ENCODE results near the gene G6PD. TPM values are rescaled to one million over a fixed set of nuclear protein-coding genes. Genes with fewer than 3 reads are reported as not detected.

The G6PD gene
- total and polyA plus RNA-seq, 4 donors, result 1.9 to 23.6 (median 5.5) TPM

DNA sequence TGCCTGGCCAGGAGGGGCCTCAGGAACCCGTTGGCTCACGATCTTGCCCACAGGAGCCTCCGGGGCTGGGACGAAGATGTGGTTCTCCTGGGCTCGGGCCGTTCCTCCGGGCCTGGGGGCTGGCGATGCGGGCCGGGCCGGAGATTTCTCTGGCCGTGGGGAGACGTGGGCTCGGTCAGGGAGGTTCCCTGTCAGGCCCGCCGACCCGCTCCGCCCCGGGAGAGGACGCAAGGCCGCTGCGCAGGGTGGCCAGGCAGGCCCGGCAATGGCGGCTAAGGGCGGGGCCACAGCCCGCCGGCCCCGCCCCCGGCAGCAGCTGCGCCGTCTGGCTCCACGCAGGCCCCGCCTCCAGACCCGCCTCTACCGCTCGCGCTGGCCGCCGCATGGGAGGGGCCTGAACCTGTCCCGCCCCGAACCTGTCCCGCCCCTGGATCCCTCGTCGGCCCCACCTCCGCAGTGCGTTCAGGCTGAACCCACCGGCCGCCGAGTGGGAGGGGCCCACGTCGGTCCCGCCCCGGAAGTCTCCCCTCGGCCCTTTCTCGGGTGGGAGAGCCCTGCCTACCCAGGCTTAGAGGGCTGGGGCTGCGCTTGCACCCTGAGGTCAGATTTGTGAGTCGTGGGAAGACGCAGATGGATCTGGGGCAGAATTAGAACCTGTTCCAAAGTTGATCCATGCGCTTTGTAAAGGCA is 30.5 kb downstream of the G6PD start, which contains the start of gene FAM3A:
Gene FAM3A, minus strand, starts transcription at position 267 of the 690 bp plus-strand sequence. CDS start 460 bp downstream, outside the sequence.
- Histone ChIP-seq H3K4me1 (ENCODE audit: control insufficient read depth in 4 of 4, insufficient read depth in 4 of 4, low read length in 3 of 4) (peaks cover 4 to 32% (median 15%) of the 10 kb centered on the region in 4 donors), H3K9me3 (ENCODE audit: control insufficient read depth in 4 of 4, low read length in 3 of 4) (no peaks in the 10 kb centered on the region), H3K9ac (ENCODE audit: low read depth in 1 of 2, low read length in 2 of 2) (peak within 1 kb of the TSS; percentile 79 to 86), H3K27ac (ENCODE audit: low read depth in 1 of 2, low read length in 2 of 2) (peak within 1 kb of the TSS; percentile 91 to 94), H3K4me3 (ENCODE audit: low read depth in 1 of 3, low read length in 3 of 3) (peak within 1 kb of the TSS; percentile 67 to 75 (median 71)), H3K36me3 (ENCODE audit: control insufficient read depth in 4 of 4, insufficient read depth in 3 of 4, low read depth in 1 of 4, low read length in 3 of 4) (peaks cover 0 to 2% (median 0%) of the 10 kb centered on the region in 4 donors), H3K27me3 (ENCODE audit: control insufficient read depth in 4 of 4, insufficient read depth in 4 of 4, low read length in 3 of 4) (no peaks in the 10 kb centered on the region)
- TF ChIP-seq SP1 (IDR thresholded peaks at IDR 0.05), result peak; percentile 56
- TF ChIP-seq, protein P1, sequence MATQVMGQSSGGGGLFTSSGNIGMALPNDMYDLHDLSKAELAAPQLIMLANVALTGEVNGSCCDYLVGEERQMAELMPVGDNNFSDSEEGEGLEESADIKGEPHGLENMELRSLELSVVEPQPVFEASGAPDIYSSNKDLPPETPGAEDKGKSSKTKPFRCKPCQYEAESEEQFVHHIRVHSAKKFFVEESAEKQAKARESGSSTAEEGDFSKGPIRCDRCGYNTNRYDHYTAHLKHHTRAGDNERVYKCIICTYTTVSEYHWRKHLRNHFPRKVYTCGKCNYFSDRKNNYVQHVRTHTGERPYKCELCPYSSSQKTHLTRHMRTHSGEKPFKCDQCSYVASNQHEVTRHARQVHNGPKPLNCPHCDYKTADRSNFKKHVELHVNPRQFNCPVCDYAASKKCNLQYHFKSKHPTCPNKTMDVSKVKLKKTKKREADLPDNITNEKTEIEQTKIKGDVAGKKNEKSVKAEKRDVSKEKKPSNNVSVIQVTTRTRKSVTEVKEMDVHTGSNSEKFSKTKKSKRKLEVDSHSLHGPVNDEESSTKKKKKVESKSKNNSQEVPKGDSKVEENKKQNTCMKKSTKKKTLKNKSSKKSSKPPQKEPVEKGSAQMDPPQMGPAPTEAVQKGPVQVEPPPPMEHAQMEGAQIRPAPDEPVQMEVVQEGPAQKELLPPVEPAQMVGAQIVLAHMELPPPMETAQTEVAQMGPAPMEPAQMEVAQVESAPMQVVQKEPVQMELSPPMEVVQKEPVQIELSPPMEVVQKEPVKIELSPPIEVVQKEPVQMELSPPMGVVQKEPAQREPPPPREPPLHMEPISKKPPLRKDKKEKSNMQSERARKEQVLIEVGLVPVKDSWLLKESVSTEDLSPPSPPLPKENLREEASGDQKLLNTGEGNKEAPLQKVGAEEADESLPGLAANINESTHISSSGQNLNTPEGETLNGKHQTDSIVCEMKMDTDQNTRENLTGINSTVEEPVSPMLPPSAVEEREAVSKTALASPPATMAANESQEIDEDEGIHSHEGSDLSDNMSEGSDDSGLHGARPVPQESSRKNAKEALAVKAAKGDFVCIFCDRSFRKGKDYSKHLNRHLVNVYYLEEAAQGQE (IDR thresholded peaks at IDR 0.05), result peak; percentile 51
- TF ChIP-seq YY1 (IDR thresholded peaks at IDR 0.05), result peak; percentile 63
- peak; percentile 36 for TF ChIP-seq TAF1 (conservative IDR thresholded peaks at IDR 0.05)
- peak in 1 of 2 donors; percentile 77 for TF ChIP-seq GABPA (IDR thresholded peaks at IDR 0.05 in 1 of 2, conservative IDR thresholded peaks at IDR 0.05 in 1 of 2)
- TF ChIP-seq HNF4A (conservative IDR thresholded peaks at IDR 0.05), result no peak
- TF ChIP-seq, protein P2, sequence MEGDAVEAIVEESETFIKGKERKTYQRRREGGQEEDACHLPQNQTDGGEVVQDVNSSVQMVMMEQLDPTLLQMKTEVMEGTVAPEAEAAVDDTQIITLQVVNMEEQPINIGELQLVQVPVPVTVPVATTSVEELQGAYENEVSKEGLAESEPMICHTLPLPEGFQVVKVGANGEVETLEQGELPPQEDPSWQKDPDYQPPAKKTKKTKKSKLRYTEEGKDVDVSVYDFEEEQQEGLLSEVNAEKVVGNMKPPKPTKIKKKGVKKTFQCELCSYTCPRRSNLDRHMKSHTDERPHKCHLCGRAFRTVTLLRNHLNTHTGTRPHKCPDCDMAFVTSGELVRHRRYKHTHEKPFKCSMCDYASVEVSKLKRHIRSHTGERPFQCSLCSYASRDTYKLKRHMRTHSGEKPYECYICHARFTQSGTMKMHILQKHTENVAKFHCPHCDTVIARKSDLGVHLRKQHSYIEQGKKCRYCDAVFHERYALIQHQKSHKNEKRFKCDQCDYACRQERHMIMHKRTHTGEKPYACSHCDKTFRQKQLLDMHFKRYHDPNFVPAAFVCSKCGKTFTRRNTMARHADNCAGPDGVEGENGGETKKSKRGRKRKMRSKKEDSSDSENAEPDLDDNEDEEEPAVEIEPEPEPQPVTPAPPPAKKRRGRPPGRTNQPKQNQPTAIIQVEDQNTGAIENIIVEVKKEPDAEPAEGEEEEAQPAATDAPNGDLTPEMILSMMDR (IDR thresholded peaks at IDR 0.05; ENCODE audit: low read depth, low read length, missing input control), result no peak
- TF ChIP-seq EGR1 (IDR thresholded peaks at IDR 0.05; ENCODE audit: low read depth in 2 of 2), result no peak
- TF ChIP-seq, protein P3, sequence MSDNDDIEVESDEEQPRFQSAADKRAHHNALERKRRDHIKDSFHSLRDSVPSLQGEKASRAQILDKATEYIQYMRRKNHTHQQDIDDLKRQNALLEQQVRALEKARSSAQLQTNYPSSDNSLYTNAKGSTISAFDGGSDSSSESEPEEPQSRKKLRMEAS (IDR thresholded peaks at IDR 0.05), result no peak
- no peak for TF ChIP-seq RXRA (IDR thresholded peaks at IDR 0.05)
- WGBS, result 0% methylated on average over 58 of the region's 59 CpGs
- peak; percentile 94 for DNase-seq (ENCODE audit: low spot score)

DNA sequence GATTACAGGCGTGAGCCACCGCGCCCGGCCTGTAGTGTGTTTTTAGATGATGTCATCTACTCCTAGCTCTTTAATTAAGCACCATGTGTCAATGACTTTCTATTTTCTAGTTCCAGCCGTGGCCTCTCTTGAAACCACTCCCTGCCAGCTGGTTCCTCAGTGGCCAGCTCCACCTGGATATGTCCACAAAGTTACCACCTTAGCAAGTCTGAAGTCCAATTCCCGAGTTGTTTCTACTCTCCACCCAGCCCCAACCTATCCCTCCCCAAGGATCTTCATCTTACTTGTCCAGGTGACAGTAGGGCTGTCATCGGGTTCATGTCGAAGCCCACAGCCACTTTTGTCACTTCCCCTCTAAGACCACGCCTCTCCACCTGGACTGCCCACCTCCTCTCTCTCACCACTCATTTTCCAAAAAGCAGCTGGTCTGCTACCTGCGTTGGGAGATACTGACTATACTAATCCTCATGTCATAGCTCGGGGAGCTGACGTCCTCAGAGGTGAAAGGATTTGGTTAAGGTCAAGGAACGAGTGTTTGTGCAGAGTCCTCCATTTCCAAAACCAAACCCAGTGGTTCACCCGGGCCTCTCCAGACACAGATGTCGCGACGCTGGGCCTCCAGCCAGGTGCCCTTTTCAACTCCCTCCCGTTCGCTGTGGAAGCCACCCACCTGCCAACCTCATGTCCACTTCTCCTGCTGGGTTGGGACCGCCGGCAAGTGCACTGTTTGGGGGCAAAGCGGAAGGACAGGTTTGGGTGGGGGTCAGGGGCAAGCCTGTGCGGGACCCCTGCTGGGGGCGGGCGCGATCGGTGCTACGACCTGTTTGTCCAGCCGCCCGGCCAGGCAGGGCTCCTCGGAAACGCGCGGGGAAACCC is 31.3 kb downstream of the G6PD start:
- Histone ChIP-seq H3K36me3 (ENCODE audit: control insufficient read depth in 4 of 4, insufficient read depth in 3 of 4, low read depth in 1 of 4, low read length in 3 of 4) (peaks cover 0 to 2% (median 0%) of the 10 kb centered on the region in 4 donors), H3K9ac (ENCODE audit: low read depth in 1 of 2, low read length in 2 of 2) (peak overlapping the region; percentile 47 to 86), H3K4me1 (ENCODE audit: control insufficient read depth in 4 of 4, insufficient read depth in 4 of 4, low read length in 3 of 4) (peaks cover 4 to 32% (median 15%) of the 10 kb centered on the region in 4 donors), H3K9me3 (ENCODE audit: control insufficient read depth in 4 of 4, low read length in 3 of 4) (no peaks in the 10 kb centered on the region), H3K4me3 (ENCODE audit: low read depth in 1 of 3, low read length in 3 of 3) (peak overlapping the region; percentile 67 to 75 (median 71)), H3K27ac (ENCODE audit: low read depth in 1 of 2, low read length in 2 of 2) (peak overlapping the region; percentile 91 to 94), H3K27me3 (ENCODE audit: control insufficient read depth in 4 of 4, insufficient read depth in 4 of 4, low read length in 3 of 4) (no peaks in the 10 kb centered on the region)
- no peak for DNase-seq (ENCODE audit: low spot score)
- TF ChIP-seq HNF4A (conservative IDR thresholded peaks at IDR 0.05) (peak in 1 of 2 donors; percentile 33), NR2F2 (IDR thresholded peaks at IDR 0.05) (peak; percentile 30), JUND (IDR thresholded peaks at IDR 0.05) (no peak), FOXA1 (IDR thresholded peaks at IDR 0.05) (no peak)
- TF ChIP-seq, protein P4, sequence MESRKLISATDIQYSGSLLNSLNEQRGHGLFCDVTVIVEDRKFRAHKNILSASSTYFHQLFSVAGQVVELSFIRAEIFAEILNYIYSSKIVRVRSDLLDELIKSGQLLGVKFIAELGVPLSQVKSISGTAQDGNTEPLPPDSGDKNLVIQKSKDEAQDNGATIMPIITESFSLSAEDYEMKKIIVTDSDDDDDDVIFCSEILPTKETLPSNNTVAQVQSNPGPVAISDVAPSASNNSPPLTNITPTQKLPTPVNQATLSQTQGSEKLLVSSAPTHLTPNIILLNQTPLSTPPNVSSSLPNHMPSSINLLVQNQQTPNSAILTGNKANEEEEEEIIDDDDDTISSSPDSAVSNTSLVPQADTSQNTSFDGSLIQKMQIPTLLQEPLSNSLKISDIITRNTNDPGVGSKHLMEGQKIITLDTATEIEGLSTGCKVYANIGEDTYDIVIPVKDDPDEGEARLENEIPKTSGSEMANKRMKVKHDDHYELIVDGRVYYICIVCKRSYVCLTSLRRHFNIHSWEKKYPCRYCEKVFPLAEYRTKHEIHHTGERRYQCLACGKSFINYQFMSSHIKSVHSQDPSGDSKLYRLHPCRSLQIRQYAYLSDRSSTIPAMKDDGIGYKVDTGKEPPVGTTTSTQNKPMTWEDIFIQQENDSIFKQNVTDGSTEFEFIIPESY (IDR thresholded peaks at IDR 0.05), result no peak
- WGBS, result 15% methylated on average over 34 of the region's 34 CpGs
